Esophagus squamous epithelium (tissue), 5 donors: Measurements from ENCODE around the gene ADGRG4. TPM values are rescaled to one million over a fixed set of nuclear protein-coding genes. Genes with fewer than 3 reads are reported as not detected.

Experiments
- DNase-seq: peaks from one replicate; lab custom pipeline; 2025; lab: John Stamatoyannopoulos, UW
- H3K27ac ChIP-seq, 4 donors: fragments of 200-600 bp; sonication (generic); one replicate each; pipeline ENCODE4 v1.5.1; 2016 to 2019; ENCODE audit warnings: mild to moderate bottlenecking in 1 of 4
- H3K27me3 ChIP-seq, 4 donors: fragments of 200-600 bp; sonication (generic); 1 replicate in 3 of 4; 2 replicates in 1 of 4; pipeline versions ENCODE4 v1.5.1 to v1.6.0; 2017 to 2021; ENCODE audit warnings: antibody characterized with exemption in 1 of 4
- H3K36me3 ChIP-seq, 3 donors: fragments of 200-600 bp; sonication (generic); one replicate each; pipeline ENCODE4 v1.5.1; 2016 to 2019
- H3K4me1 ChIP-seq, 3 donors: fragments of 200-600 bp; sonication (generic); one replicate each; pipeline ENCODE4 v1.5.1; 2017 to 2019
- H3K4me3 ChIP-seq, 4 donors: fragments of 200-600 bp; sonication (generic); 1 replicate in 3 of 4; 2 replicates in 1 of 4; pipeline ENCODE4 v1.5.1; 2016 to 2019; ENCODE audit warnings: mild to moderate bottlenecking in 2 of 4, moderate library complexity in 1 of 4
- H3K9me3 ChIP-seq, 3 donors: fragments of 200-600 bp; sonication (generic); one replicate each; pipeline ENCODE4 v1.5.1; 2016 to 2019
- CTCF ChIP-seq, 6 experiments: fragments of 450-650 bp in 4 of 6; fragments of 200-600 bp in 2 of 6; sonication (generic) in 2 of 6; IDR thresholded peaks; one replicate each; pipeline ENCODE4 v1.5.1; 2016 to 2019; ENCODE audit warnings: antibody characterized with exemption in 6 of 6, mild to moderate bottlenecking in 4 of 6, moderate library complexity in 4 of 6
- POLR2A ChIP-seq, 4 donors: fragments of 450-650 bp; IDR thresholded peaks; one replicate each; pipeline ENCODE4 v1.6.1; 2017; ENCODE audit warnings: antibody characterized with exemption in 4 of 4, mild to moderate bottlenecking in 4 of 4, moderate library complexity in 3 of 4
- WGBS, 2 donors: methylation state at CpG; one replicate each; pipeline ENCODE4 v1.1.5; 2018; 5-methylcytosine and 5-hydroxymethylcytosine counted together
- intact Hi-C: fragments of 100-400 bp; cut with DNase I; formaldehyde crosslinking; loops from one replicate; pipeline ENCODE4 v1.15.0; 2022
- total RNA-seq, 4 donors: library from RNA; depleted of rRNA; stranded (reverse); fragments of >200 nt; gene quantifications; one replicate each; pipeline ENCODE4 v1.1.0, GENCODE V29; 2016
- donor health status: DM: yes; HTN: yes; CAD: no.

Gene ADGRG4
- total RNA-seq, 4 donors from 2014 or later = 0.19 TPM; not detected in 3

- no peak overlapping the region for H3K27ac ChIP-seq
- no peak for DNase-seq
- WGBS, 2 donors = 54 to 72% methylated on average over 2 of the region's 2 CpGs
- H3K36me3 ChIP-seq = no peaks in the 10 kb centered on the region
- H3K27me3 ChIP-seq = no peaks in the 10 kb centered on the region
- H3K4me3 ChIP-seq = no peak overlapping the region
- TF ChIP-seq CTCF (IDR thresholded peaks at IDR 0.05) (no peak), POLR2A (IDR thresholded peaks at IDR 0.05) (no peak)
- no peaks in the 10 kb centered on the region for H3K4me1 ChIP-seq
- intact Hi-C loops = no loop called here
- no peaks in the 10 kb centered on the region for H3K9me3 ChIP-seq
These were observed 17.4 kb downstream of the ADGRG4 start for GRCh38 chrX:136318156-136318555.

DNA sequence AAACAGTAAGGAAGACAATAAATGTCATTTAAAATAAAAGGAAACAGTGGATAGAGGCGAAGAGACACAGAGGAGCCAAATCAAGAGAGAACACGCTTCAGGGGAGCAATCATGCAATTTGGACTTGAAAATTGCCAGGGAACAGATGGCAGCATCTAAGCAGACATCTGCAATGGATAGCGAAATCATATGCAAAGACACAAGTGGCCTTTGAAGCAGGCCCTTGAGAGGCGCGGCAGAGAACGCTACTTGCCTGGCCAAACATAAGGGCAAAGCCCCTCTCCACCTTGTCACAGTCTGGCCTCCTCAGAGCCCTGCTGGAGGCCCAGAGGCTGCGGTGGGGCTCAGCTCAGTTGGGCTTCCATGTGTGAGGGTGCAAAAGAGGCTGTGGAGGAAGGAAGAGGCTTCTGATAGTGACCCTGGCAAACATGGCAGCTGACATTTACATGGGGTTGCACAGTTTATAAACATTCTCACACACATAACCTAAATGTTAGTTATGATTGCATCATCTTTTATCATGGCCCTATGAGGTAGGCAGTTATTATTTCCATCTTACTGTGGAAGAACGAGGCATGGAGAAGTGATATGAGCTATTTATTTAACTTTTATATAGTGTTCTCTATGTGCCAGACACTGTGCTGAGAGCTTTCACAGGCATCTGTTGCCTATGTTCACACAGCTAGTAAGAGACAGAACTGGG lies 18.3 kb downstream of the ADGRG4 start:
- no peaks in the 10 kb centered on the region for H3K36me3 ChIP-seq
- no peaks in the 10 kb centered on the region for H3K4me1 ChIP-seq
- DNase-seq = no peak
- H3K27me3 ChIP-seq = no peaks in the 10 kb centered on the region
- H3K27ac ChIP-seq = no peak overlapping the region
- TF ChIP-seq POLR2A (IDR thresholded peaks at IDR 0.05) (no peak), CTCF (IDR thresholded peaks at IDR 0.05) (no peak)
- H3K4me3 ChIP-seq = no peak overlapping the region
- intact Hi-C loops = no loop called here
- 63 to 90% methylated on average over 7 to 8 of the region's 8 CpGs for WGBS, 2 donors
- no peaks in the 10 kb centered on the region for H3K9me3 ChIP-seq

- no peak overlapping the region for H3K27ac ChIP-seq
- intact Hi-C loops = no loop called here
- no peaks in the 10 kb centered on the region for H3K27me3 ChIP-seq
- no peaks in the 10 kb centered on the region for H3K9me3 ChIP-seq
- no peak overlapping the region for H3K4me3 ChIP-seq
- no peaks in the 10 kb centered on the region for H3K36me3 ChIP-seq
- TF ChIP-seq POLR2A (IDR thresholded peaks at IDR 0.05) (no peak), CTCF (IDR thresholded peaks at IDR 0.05) (no peak)
- DNase-seq = no peak
- H3K4me1 ChIP-seq = no peaks in the 10 kb centered on the region
These were observed 18.8 kb downstream of the ADGRG4 start for GRCh38 chrX:136319600-136319999.

- no peak for DNase-seq
- Histone ChIP-seq H3K9me3 (no peaks in the 10 kb centered on the region), H3K4me3 (no peak overlapping the region), H3K4me1 (no peaks in the 10 kb centered on the region), H3K27me3 (no peaks in the 10 kb centered on the region), H3K36me3 (no peaks in the 10 kb centered on the region), H3K27ac (no peak overlapping the region)
- TF ChIP-seq CTCF (IDR thresholded peaks at IDR 0.05) = no peak
- TF ChIP-seq POLR2A (IDR thresholded peaks at IDR 0.05) = no peak
- 50 to 56% methylated on average over 2 to 3 of the region's 3 CpGs for WGBS, 2 donors
- intact Hi-C loops = no loop called here
These were observed 20.8 kb downstream of the ADGRG4 start for GRCh38 chrX:136321532-136321931.

GRCh38 chrX:136322064-136322463 lies 21.3 kb downstream of the ADGRG4 start:
- intact Hi-C loops = no loop called here
- DNase-seq = no peak

More at GRCh38 chrX:136322064-136322463, 21.3 kb downstream of the ADGRG4 start:
- Histone ChIP-seq H3K4me1 (no peaks in the 10 kb centered on the region), H3K27me3 (no peaks in the 10 kb centered on the region), H3K9me3 (no peaks in the 10 kb centered on the region), H3K36me3 (no peaks in the 10 kb centered on the region), H3K4me3 (no peak overlapping the region), H3K27ac (no peak overlapping the region)
- TF ChIP-seq CTCF (IDR thresholded peaks at IDR 0.05) (no peak), POLR2A (IDR thresholded peaks at IDR 0.05) (no peak)
- WGBS, 2 donors = 49 to 92% methylated on average over 1 to 2 of the region's 2 CpGs
